CD4-positive, CD25-positive, alpha-beta regulatory T cell (primary cell): ENCODE data around the gene PCSK5. TPM values are rescaled to one million over a fixed set of nuclear protein-coding genes. Genes with fewer than 3 reads are reported as not detected.

ENCODE experiments used
- ATAC-seq, 2 donors: fragments of 150-1000 bp; cut with Tn5 transposase; one replicate each; pipeline ENCODE4 v1.10.0; 2021; ENCODE audit warnings: low read depth in 2 of 2, moderate number of reproducible peaks in 2 of 2, moderate library complexity in 1 of 2
- DNase-seq, 3 donors: peaks; one replicate each; pipeline versions ENCODE4 v3.0.0 to v3.0.0-alpha.2; 2012 to 2022; ENCODE audit warnings: mixed read lengths in 1 of 3
- H3K27ac ChIP-seq: one replicate; pipeline ENCODE4 v1.7.0; 2013; ENCODE audit warnings: mild to moderate bottlenecking, low read length; ENCODE audit not compliant: insufficient read depth, poor library complexity, severe bottlenecking
- H3K27me3 ChIP-seq: one replicate; pipeline ENCODE4 v1.7.0; 2013; ENCODE audit warnings: low read length; ENCODE audit not compliant: control insufficient read depth, insufficient read depth
- H3K36me3 ChIP-seq: one replicate; pipeline ENCODE4 v1.7.0; 2013; ENCODE audit warnings: mild to moderate bottlenecking, low read length, moderate library complexity; ENCODE audit not compliant: control insufficient read depth, insufficient read depth
- H3K4me1 ChIP-seq: 2 replicates; pipeline ENCODE4 v1.7.0; 2013; ENCODE audit warnings: mild to moderate bottlenecking, low read length; ENCODE audit not compliant: insufficient read depth, control insufficient read depth, poor library complexity, severe bottlenecking
- H3K4me3 ChIP-seq: one replicate; pipeline ENCODE4 v1.7.0; 2013; ENCODE audit warnings: low read depth, mild to moderate bottlenecking, low read length, moderate library complexity
- H3K9me3 ChIP-seq, 2 experiments: 1 replicate in 1 of 2; 2 replicates in 1 of 2; pipeline ENCODE4 v1.7.0; 2013; ENCODE audit warnings: low read length in 2 of 2, mild to moderate bottlenecking in 1 of 2, moderate library complexity in 1 of 2; ENCODE audit not compliant: control insufficient read depth in 2 of 2
- H3K27ac Mint-ChIP-seq, 3 donors: one replicate each; pipeline ENCODE4 v1.8.0; 2020 to 2022; ENCODE audit warnings: mild to moderate bottlenecking in 3 of 3, mixed read lengths in 3 of 3, moderate library complexity in 2 of 3
- H3K27me3 Mint-ChIP-seq: one replicate; pipeline ENCODE4 v1.8.0; 2022; ENCODE audit warnings: mild to moderate bottlenecking, mixed read lengths
- H3K36me3 Mint-ChIP-seq: one replicate; pipeline ENCODE4 v1.8.0; 2020; ENCODE audit warnings: mixed read lengths
- H3K4me1 Mint-ChIP-seq, 4 donors: one replicate each; pipeline ENCODE4 v1.8.0; 2020 to 2022; ENCODE audit warnings: mixed read lengths in 4 of 4, mild to moderate bottlenecking in 1 of 4
- H3K4me3 Mint-ChIP-seq, 4 donors: one replicate each; pipeline ENCODE4 v1.8.0; 2020 to 2022; ENCODE audit warnings: mild to moderate bottlenecking in 4 of 4, mixed read lengths in 4 of 4, moderate library complexity in 3 of 4
- H3K9me3 Mint-ChIP-seq, 7 donors: one replicate each; pipeline ENCODE4 v1.8.0; 2020 to 2022; ENCODE audit warnings: mixed read lengths in 7 of 7, mild to moderate bottlenecking in 3 of 7, moderate library complexity in 2 of 7
- polyA plus RNA-seq, 4 donors: library from polyadenylated mRNA; unstranded; fragments of 300-500 nt; fragmentation: Illumina TruSeq; gene quantifications; one replicate each; pipeline ENCODE4 v1.2.3, GENCODE V29; 2021
- total RNA-seq: library from RNA; stranded (reverse); gene quantifications from one replicate; pipeline ENCODE4 v1.2.3, GENCODE V29; 2022

The PCSK5 gene
- total and polyA plus RNA-seq, 5 donors from 2014 or later, result 0.47 to 2.7 (median 2.0) TPM

GRCh38 chr9:76116913-76117312, 226.4 kb downstream of the PCSK5 start:
- Mint-ChIP-seq H3K9me3 (no peaks in the 10 kb centered on the region), H3K4me3 (no peak overlapping the region), H3K4me1 (no peaks in the 10 kb centered on the region), H3K27ac (peak overlapping the region in 1 of 3 donors; percentile 1), H3K36me3 (no peaks in the 10 kb centered on the region), H3K27me3 (peaks cover 4% of the 10 kb centered on the region)
- Histone ChIP-seq H3K4me1 (no peaks in the 10 kb centered on the region), H3K27ac (no peak overlapping the region), H3K36me3 (no peaks in the 10 kb centered on the region), H3K9me3 (no peaks in the 10 kb centered on the region), H3K4me3 (no peak overlapping the region), H3K27me3 (no peaks in the 10 kb centered on the region)
- no peak for ATAC-seq
- no peak for DNase-seq

- no peaks in the 10 kb centered on the region for H3K36me3 ChIP-seq
- H3K4me3 Mint-ChIP-seq, result no peak overlapping the region
- H3K27me3 Mint-ChIP-seq, result no peaks in the 10 kb centered on the region
- peaks cover 0 to 2% (median 0%) of the 10 kb centered on the region in 7 donors for H3K9me3 Mint-ChIP-seq
- no peaks in the 10 kb centered on the region for H3K27me3 ChIP-seq
- no peak for ATAC-seq
- H3K27ac ChIP-seq, result no peak overlapping the region
- no peak overlapping the region for H3K4me3 ChIP-seq
- no peak for DNase-seq
- H3K36me3 Mint-ChIP-seq, result peaks cover 4% of the 10 kb centered on the region
- no peaks in the 10 kb centered on the region for H3K9me3 ChIP-seq
- peak overlapping the region in 1 of 3 donors; percentile 6 for H3K27ac Mint-ChIP-seq
- peaks cover 0 to 4% (median 0%) of the 10 kb centered on the region in 4 donors for H3K4me1 Mint-ChIP-seq
- H3K4me1 ChIP-seq, result no peaks in the 10 kb centered on the region
These were observed 237.2 kb downstream of the PCSK5 start for GRCh38 chr9:76127637-76128036.

GRCh38 chr9:76135902-76136301, 245.4 kb downstream of the PCSK5 start:
- no peak for DNase-seq
- Mint-ChIP-seq H3K4me1 (peaks cover 0 to 2% (median 0%) of the 10 kb centered on the region in 4 donors), H3K27me3 (no peaks in the 10 kb centered on the region), H3K36me3 (no peaks in the 10 kb centered on the region), H3K9me3 (no peaks in the 10 kb centered on the region), H3K27ac (no peak overlapping the region), H3K4me3 (no peak overlapping the region)
- H3K4me1 ChIP-seq, result no peaks in the 10 kb centered on the region
- no peak overlapping the region for H3K27ac ChIP-seq
- no peak overlapping the region for H3K4me3 ChIP-seq
- no peaks in the 10 kb centered on the region for H3K27me3 ChIP-seq
- H3K36me3 ChIP-seq, result no peaks in the 10 kb centered on the region
- no peak for ATAC-seq
- no peaks in the 10 kb centered on the region for H3K9me3 ChIP-seq

- Histone ChIP-seq H3K27me3 (no peaks in the 10 kb centered on the region), H3K4me3 (no peak overlapping the region), H3K27ac (no peak overlapping the region), H3K4me1 (no peaks in the 10 kb centered on the region), H3K9me3 (no peaks in the 10 kb centered on the region), H3K36me3 (no peaks in the 10 kb centered on the region)
- Mint-ChIP-seq H3K4me1 (peaks cover 0 to 2% (median 0%) of the 10 kb centered on the region in 4 donors), H3K27ac (peak overlapping the region in 1 of 3 donors; percentile 28), H3K9me3 (no peaks in the 10 kb centered on the region), H3K36me3 (peaks cover 4% of the 10 kb centered on the region), H3K27me3 (no peaks in the 10 kb centered on the region), H3K4me3 (no peak overlapping the region)
- DNase-seq (peak in 1 of 3 donors; percentile 2), ATAC-seq (no peak)
These were observed 246.5 kb downstream of the PCSK5 start for GRCh38 chr9:76136986-76137385.

GRCh38 chr9:76137931-76138330, 247.5 kb downstream of the PCSK5 start:
- peaks cover 4% of the 10 kb centered on the region for H3K36me3 Mint-ChIP-seq
- H3K4me3 Mint-ChIP-seq, result no peak overlapping the region
- H3K9me3 ChIP-seq, result no peaks in the 10 kb centered on the region
- no peaks in the 10 kb centered on the region for H3K9me3 Mint-ChIP-seq
- H3K27ac Mint-ChIP-seq, result no peak overlapping the region
- ATAC-seq (no peak), DNase-seq (no peak)
- no peaks in the 10 kb centered on the region for H3K27me3 Mint-ChIP-seq
- no peaks in the 10 kb centered on the region for H3K4me1 ChIP-seq
- H3K36me3 ChIP-seq, result no peaks in the 10 kb centered on the region
- H3K27me3 ChIP-seq, result no peaks in the 10 kb centered on the region
- H3K27ac ChIP-seq, result no peak overlapping the region
- H3K4me1 Mint-ChIP-seq, result peaks cover 0 to 1% (median 0%) of the 10 kb centered on the region in 4 donors
- no peak overlapping the region for H3K4me3 ChIP-seq

GRCh38 chr9:76138360-76138759, 247.9 kb downstream of the PCSK5 start:
- no peak for DNase-seq
- ATAC-seq, result no peak
- Histone ChIP-seq H3K9me3 (no peaks in the 10 kb centered on the region), H3K27me3 (no peaks in the 10 kb centered on the region), H3K36me3 (no peaks in the 10 kb centered on the region), H3K4me1 (no peaks in the 10 kb centered on the region), H3K4me3 (no peak overlapping the region), H3K27ac (no peak overlapping the region)
- Mint-ChIP-seq H3K27me3 (no peaks in the 10 kb centered on the region), H3K27ac (no peak overlapping the region), H3K36me3 (peaks cover 4% of the 10 kb centered on the region), H3K4me1 (no peaks in the 10 kb centered on the region), H3K9me3 (no peaks in the 10 kb centered on the region), H3K4me3 (no peak overlapping the region)

GRCh38 chr9:76143834-76144233, 253.4 kb downstream of the PCSK5 start:
- Histone ChIP-seq H3K36me3 (no peaks in the 10 kb centered on the region), H3K9me3 (no peaks in the 10 kb centered on the region), H3K4me1 (no peaks in the 10 kb centered on the region), H3K27ac (no peak overlapping the region), H3K4me3 (no peak overlapping the region), H3K27me3 (no peaks in the 10 kb centered on the region)
- ATAC-seq (no peak), DNase-seq (no peak)
- Mint-ChIP-seq H3K27me3 (no peaks in the 10 kb centered on the region), H3K36me3 (peaks cover 4% of the 10 kb centered on the region), H3K4me3 (no peak overlapping the region), H3K9me3 (peaks cover 0 to 1% (median 0%) of the 10 kb centered on the region in 7 donors), H3K27ac (no peak overlapping the region), H3K4me1 (no peaks in the 10 kb centered on the region)

- no peak overlapping the region for H3K27ac ChIP-seq
- H3K27me3 ChIP-seq, result no peaks in the 10 kb centered on the region
- no peaks in the 10 kb centered on the region for H3K4me1 ChIP-seq
- no peak for ATAC-seq
- H3K4me1 Mint-ChIP-seq, result peaks cover 0 to 2% (median 0%) of the 10 kb centered on the region in 4 donors
- no peaks in the 10 kb centered on the region for H3K9me3 ChIP-seq
- no peaks in the 10 kb centered on the region for H3K27me3 Mint-ChIP-seq
- no peaks in the 10 kb centered on the region for H3K36me3 Mint-ChIP-seq
- H3K36me3 ChIP-seq, result no peaks in the 10 kb centered on the region
- peaks cover 0 to 1% (median 0%) of the 10 kb centered on the region in 7 donors for H3K9me3 Mint-ChIP-seq
- H3K4me3 ChIP-seq, result no peak overlapping the region
- H3K27ac Mint-ChIP-seq, result no peak overlapping the region
- no peak for DNase-seq
- H3K4me3 Mint-ChIP-seq, result no peak overlapping the region
These were observed 259.5 kb downstream of the PCSK5 start for GRCh38 chr9:76150013-76150412.
